Measurements from ENCODE around the gene AADACL2. TPM values are rescaled to one million over a fixed set of nuclear protein-coding genes. Genes with fewer than 3 reads are reported as not detected.

Gene AADACL2
- polyA plus RNA-seq, 1 of the 3 experiments (the other 2 are of a cell fraction): not detected

DNA sequence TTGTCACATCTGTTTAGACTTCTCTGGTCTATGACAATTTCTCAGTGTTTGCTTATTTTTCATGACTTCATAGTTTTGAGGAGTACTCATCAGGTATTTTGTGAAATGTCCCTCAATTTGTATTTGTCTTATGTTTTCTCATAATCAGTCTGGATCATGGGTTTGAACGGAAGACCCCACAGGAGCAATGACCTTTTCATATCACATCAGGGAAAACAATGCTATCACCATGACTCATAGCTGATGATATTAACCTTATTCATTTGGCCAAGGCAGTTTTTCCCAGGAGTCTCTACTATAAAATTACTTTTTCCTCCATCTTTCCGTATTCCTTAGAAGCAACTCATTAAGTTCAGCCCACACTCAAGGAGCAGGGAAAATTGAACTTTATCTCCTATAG, 32.7 kb downstream of the AADACL2 start (continued):
- TF ChIP-seq JUND (IDR thresholded peaks at IDR 0.05) (peak; percentile 5; the same call in 1 of the 2 replicates), EP300 (IDR thresholded peaks at IDR 0.05; ENCODE audit: borderline replicate concordance in 1 of 2, low read depth in 1 of 2, low read length in 1 of 2) (peak in 1 of 2 experiments; percentile 46; a peak in 1 of 4 replicates)

DNA sequence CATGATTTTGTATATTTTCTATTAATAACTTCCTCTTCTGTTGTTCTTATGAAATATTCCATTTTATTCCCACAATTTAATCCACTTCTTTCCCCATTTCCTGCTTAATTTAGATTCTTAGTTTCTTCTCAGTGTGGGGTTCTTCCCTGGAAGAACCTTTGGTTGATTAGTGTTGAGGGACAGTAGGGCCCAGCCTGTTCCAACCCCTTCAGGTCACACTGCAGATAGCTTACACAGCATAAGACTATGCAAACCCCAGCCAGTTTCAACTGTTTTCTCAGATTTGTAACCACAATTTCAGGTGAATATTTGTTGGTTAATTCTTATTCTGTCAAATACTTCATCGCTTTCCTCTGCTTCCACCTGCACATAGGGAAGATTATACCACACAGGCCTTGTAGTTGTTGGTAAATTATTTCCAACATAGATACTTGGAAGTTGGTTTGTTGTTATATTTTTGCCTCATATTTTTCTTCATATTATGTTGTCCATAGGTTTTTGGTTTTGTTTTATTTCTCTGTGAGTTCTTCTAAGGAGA, 34.7 kb downstream of the AADACL2 start:
- peaks cover 11% of the 10 kb centered on the region for H3F3A ChIP-seq (replicated peaks; ENCODE audit: insufficient read depth)
- H3K9me2 ChIP-seq: no peaks in the 10 kb centered on the region
- no peaks in the 10 kb centered on the region for H3K27me3 ChIP-seq (ENCODE audit: insufficient read depth)
- TF ChIP-seq, protein P1, sequence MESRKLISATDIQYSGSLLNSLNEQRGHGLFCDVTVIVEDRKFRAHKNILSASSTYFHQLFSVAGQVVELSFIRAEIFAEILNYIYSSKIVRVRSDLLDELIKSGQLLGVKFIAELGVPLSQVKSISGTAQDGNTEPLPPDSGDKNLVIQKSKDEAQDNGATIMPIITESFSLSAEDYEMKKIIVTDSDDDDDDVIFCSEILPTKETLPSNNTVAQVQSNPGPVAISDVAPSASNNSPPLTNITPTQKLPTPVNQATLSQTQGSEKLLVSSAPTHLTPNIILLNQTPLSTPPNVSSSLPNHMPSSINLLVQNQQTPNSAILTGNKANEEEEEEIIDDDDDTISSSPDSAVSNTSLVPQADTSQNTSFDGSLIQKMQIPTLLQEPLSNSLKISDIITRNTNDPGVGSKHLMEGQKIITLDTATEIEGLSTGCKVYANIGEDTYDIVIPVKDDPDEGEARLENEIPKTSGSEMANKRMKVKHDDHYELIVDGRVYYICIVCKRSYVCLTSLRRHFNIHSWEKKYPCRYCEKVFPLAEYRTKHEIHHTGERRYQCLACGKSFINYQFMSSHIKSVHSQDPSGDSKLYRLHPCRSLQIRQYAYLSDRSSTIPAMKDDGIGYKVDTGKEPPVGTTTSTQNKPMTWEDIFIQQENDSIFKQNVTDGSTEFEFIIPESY (IDR thresholded peaks at IDR 0.05; ENCODE audit: borderline replicate concordance, low read depth): no peak
- TF ChIP-seq, protein P2, sequence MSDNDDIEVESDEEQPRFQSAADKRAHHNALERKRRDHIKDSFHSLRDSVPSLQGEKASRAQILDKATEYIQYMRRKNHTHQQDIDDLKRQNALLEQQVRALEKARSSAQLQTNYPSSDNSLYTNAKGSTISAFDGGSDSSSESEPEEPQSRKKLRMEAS (IDR thresholded peaks at IDR 0.05; ENCODE audit: low read depth): no peak
- TF ChIP-seq FOSL2 (IDR thresholded peaks at IDR 0.05; ENCODE audit: borderline replicate concordance, low read depth) (no peak), SIN3A (IDR thresholded peaks at IDR 0.05; ENCODE audit: borderline replicate concordance, low read depth, low read length) (no peak), POLR2AphosphoS5 (IDR thresholded peaks at IDR 0.05; ENCODE audit: low read depth, low read length) (no peak), EP300 (IDR thresholded peaks at IDR 0.05; ENCODE audit: borderline replicate concordance in 1 of 2, low read depth in 1 of 2, low read length in 1 of 2) (no peak), NFIC (IDR thresholded peaks at IDR 0.05; ENCODE audit: borderline replicate concordance) (no peak), RAD21 (IDR thresholded peaks at IDR 0.05; ENCODE audit: low read length) (no peak), YY1 (IDR thresholded peaks at IDR 0.05; ENCODE audit: low read depth) (no peak), FOXJ3 (CRISPR knock-in tag; IDR thresholded peaks at IDR 0.05) (no peak), TEAD4 (IDR thresholded peaks at IDR 0.05; ENCODE audit: borderline replicate concordance, insufficient read depth) (no peak), NRF1 (IDR thresholded peaks at IDR 0.05; ENCODE audit: low read depth, low read length) (no peak), EZH2phosphoT487 (IDR thresholded peaks at IDR 0.05; ENCODE audit: borderline replicate concordance, low read depth) (no peak), SMC3 (IDR thresholded peaks at IDR 0.05; ENCODE audit: low read depth, low read length) (no peak)
- TF ChIP-seq, protein P3, sequence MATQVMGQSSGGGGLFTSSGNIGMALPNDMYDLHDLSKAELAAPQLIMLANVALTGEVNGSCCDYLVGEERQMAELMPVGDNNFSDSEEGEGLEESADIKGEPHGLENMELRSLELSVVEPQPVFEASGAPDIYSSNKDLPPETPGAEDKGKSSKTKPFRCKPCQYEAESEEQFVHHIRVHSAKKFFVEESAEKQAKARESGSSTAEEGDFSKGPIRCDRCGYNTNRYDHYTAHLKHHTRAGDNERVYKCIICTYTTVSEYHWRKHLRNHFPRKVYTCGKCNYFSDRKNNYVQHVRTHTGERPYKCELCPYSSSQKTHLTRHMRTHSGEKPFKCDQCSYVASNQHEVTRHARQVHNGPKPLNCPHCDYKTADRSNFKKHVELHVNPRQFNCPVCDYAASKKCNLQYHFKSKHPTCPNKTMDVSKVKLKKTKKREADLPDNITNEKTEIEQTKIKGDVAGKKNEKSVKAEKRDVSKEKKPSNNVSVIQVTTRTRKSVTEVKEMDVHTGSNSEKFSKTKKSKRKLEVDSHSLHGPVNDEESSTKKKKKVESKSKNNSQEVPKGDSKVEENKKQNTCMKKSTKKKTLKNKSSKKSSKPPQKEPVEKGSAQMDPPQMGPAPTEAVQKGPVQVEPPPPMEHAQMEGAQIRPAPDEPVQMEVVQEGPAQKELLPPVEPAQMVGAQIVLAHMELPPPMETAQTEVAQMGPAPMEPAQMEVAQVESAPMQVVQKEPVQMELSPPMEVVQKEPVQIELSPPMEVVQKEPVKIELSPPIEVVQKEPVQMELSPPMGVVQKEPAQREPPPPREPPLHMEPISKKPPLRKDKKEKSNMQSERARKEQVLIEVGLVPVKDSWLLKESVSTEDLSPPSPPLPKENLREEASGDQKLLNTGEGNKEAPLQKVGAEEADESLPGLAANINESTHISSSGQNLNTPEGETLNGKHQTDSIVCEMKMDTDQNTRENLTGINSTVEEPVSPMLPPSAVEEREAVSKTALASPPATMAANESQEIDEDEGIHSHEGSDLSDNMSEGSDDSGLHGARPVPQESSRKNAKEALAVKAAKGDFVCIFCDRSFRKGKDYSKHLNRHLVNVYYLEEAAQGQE (IDR thresholded peaks at IDR 0.05; ENCODE audit: low read depth, low read length): no peak
- TF ChIP-seq, protein P4, sequence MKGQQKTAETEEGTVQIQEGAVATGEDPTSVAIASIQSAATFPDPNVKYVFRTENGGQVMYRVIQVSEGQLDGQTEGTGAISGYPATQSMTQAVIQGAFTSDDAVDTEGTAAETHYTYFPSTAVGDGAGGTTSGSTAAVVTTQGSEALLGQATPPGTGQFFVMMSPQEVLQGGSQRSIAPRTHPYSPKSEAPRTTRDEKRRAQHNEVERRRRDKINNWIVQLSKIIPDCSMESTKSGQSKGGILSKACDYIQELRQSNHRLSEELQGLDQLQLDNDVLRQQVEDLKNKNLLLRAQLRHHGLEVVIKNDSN (IDR thresholded peaks at IDR 0.05; ENCODE audit: borderline replicate concordance, low read depth): no peak
- TF ChIP-seq, protein P5, sequence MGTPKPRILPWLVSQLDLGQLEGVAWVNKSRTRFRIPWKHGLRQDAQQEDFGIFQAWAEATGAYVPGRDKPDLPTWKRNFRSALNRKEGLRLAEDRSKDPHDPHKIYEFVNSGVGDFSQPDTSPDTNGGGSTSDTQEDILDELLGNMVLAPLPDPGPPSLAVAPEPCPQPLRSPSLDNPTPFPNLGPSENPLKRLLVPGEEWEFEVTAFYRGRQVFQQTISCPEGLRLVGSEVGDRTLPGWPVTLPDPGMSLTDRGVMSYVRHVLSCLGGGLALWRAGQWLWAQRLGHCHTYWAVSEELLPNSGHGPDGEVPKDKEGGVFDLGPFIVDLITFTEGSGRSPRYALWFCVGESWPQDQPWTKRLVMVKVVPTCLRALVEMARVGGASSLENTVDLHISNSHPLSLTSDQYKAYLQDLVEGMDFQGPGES (IDR thresholded peaks at IDR 0.05; ENCODE audit: low read depth, low read length): no peak
- peaks cover 0 to 23% of the 10 kb centered on the region in 2 experiments; a peak in 2 of 4 replicates for H3K4me1 ChIP-seq (ENCODE audit: control insufficient read depth in 1 of 2, insufficient read depth in 2 of 2, low read depth in 1 of 2, low read length in 1 of 2)
- H3K36me3 ChIP-seq (replicated peaks in 1 of 2; ENCODE audit: control insufficient read depth in 1 of 2, insufficient read depth in 2 of 2, low read length in 1 of 2): peaks cover 2 to 7% of the 10 kb centered on the region in 2 experiments
- peak overlapping the region; percentile 31; the same call in 1 of the 2 replicates for H3K4me2 ChIP-seq
- CTCF ChIA-PET: no interaction called here
- no peaks in the 10 kb centered on the region for H4K20me1 ChIP-seq (ENCODE audit: insufficient read depth)
- H3K9me3 ChIP-seq: no peaks in the 10 kb centered on the region
- WGBS (ENCODE audit: low lambda C conversion rate): 29% methylated on average over 1 of the region's 1 CpG
- POLR2A ChIA-PET: no interaction called here
- no peak for DNase-seq
- no peak overlapping the region for H2AFZ ChIP-seq (ENCODE audit: low read depth)
- peaks cover 49% of the 10 kb centered on the region for H3K79me2 ChIP-seq (ENCODE audit: insufficient read depth)
- H3K9ac ChIP-seq: peak overlapping the region; percentile 28; the same call in 1 of the 2 replicates
- no peak overlapping the region; a peak in 1 of 4 replicates for H3K4me3 ChIP-seq (ENCODE audit: low read depth in 2 of 2, low read length in 1 of 2)
- H3K27ac ChIP-seq (ENCODE audit: low read depth in 2 of 2, low read length in 1 of 2): peak overlapping the region in 1 of 2 experiments; percentile 84; a peak in 2 of 4 replicates
